ENCODE data around the gene ECHS1.

The ECHS1 gene

GRCh38 chr10:133350283-133350949, 22.7 kb downstream of the ECHS1 start:
- TF ChIP-seq CTCF (IDR thresholded peaks at IDR 0.05; ENCODE audit: low read depth, low read length): no peak
- H3K4me3 ChIP-seq (ENCODE audit: low read depth, low read length): no peak overlapping the region

- H3K4me3 ChIP-seq (ENCODE audit: low read depth, low read length): no peak overlapping the region
- no peak for TF ChIP-seq CTCF (IDR thresholded peaks at IDR 0.05; ENCODE audit: low read depth, low read length)
Observed at GRCh38 chr10:133349577-133350011, 23.6 kb downstream of the ECHS1 start.

DNA sequence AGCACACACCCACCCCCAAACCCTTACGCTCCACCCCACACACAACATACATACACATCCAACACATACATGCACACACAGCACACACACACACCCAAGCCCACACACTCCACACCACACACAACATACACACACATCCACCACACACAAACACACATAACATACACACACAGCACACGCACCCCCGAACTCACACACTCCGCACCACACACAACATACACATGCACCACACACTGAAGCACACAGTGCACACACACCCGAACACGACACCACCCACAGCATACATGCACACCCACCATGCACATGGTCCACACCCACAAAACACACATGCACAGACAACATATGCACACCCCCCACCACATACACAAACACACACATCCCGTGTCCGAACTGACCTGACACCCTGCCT, 24.0 kb downstream of the ECHS1 start:
- TF ChIP-seq CTCF (IDR thresholded peaks at IDR 0.05; ENCODE audit: low read depth, low read length): no peak

DNA sequence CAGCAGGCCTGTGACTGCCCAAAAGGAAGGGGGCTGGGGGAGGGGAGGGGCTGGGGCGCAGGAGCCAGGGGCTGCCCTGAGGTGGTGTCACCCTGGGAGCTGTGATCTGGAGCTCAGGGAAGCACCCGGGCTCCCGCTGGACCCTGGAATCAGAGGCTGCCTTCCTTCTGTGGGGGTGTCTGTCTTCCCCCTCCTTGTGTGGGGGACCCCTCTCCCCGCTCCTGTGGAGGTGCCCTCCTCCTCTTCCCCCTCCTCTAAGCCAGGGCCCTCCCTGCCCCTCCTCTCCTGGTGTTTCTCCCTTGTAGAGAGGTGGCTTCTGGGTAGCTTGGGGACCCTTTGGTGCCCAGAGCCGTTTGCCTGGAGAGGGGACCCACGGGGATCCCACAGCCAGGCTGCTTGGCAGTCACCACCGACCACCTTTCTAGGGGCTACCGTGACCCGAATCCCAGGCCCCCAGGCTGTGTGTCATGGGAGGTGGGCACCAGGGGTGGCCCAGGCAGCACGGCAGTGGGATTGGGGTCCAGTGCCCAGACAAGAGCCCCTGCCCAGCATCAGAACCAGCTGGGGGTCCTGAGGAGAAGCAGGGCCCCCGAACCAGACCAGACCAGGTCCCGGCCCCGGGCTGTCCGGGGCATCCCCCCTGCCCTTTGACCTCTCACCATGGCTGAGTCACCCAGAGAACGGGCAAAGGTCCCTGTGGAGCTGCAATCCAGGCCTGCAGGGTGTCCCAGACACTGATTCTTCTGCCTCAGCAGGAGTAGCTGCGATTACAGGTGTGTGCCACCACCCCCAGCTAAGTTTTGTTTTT, 25.2 kb downstream of the ECHS1 start:
- no peak overlapping the region for H3K4me3 ChIP-seq (ENCODE audit: low read depth, low read length)
- TF ChIP-seq CTCF (IDR thresholded peaks at IDR 0.05; ENCODE audit: low read depth, low read length): no peak

More for the DNA sequence above, 24.0 kb downstream of the ECHS1 start:
- H3K4me3 ChIP-seq (ENCODE audit: low read depth, low read length): no peak overlapping the region

GRCh38 chr10:133346413-133346812, 26.7 kb downstream of the ECHS1 start:
- TF ChIP-seq CTCF (IDR thresholded peaks at IDR 0.05; ENCODE audit: low read depth, low read length): no peak
- no peak overlapping the region for H3K4me3 ChIP-seq (ENCODE audit: low read depth, low read length)

DNA sequence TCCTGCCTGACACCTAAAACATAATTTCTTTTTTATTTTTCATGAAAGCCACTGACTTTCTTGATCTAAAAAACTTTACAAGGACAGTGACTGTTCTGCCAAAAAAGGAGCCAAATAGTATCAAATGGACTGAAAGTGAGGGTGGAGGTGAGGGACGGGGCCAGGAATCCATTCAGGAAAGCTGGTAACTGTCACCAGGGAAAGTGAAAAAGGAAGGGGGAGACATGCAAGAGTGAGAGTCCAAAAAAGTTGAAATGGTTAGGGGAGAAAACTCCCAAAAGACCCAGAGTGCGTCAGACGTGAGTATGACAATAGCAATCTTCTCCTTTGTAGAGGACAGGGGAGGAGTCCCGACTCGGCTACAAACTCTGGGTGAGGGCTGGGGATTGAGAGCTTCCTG, 28.9 kb downstream of the ECHS1 start:
- no peak for TF ChIP-seq CTCF (IDR thresholded peaks at IDR 0.05; ENCODE audit: low read depth, low read length)

GRCh38 chr10:133343558-133343957, 29.6 kb downstream of the ECHS1 start:
- H3K4me3 ChIP-seq (ENCODE audit: low read depth, low read length): no peak overlapping the region
- TF ChIP-seq CTCF (IDR thresholded peaks at IDR 0.05; ENCODE audit: low read depth, low read length): no peak

More for the DNA sequence above, 28.9 kb downstream of the ECHS1 start:
- no peak overlapping the region for H3K4me3 ChIP-seq (ENCODE audit: low read depth, low read length)
